Panc1 (cell line): ENCODE data around the gene SND1. TPM values are rescaled to one million over a fixed set of nuclear protein-coding genes. Genes with fewer than 3 reads are reported as not detected.

Experiments
- ATAC-seq: fragments of 200-7000 bp; cut with Tn5 transposase; 2 replicates; pipeline ENCODE4 v1.9.1; 2020; ENCODE audit warnings: mild to moderate bottlenecking, moderate library complexity
- BruUV-seq: library from RNA; stranded (reverse); fragments of 400-500 nt; replicated peaks from 2 replicates; lab custom pipeline; 2021; lab: Mats Ljungman, UMichigan
- CTCF ChIA-PET: fragments of 300-600 bp; sonication (Branson Sonifier 250); formaldehyde crosslinking; loops from one replicate; lab custom pipeline; 2022; ENCODE audit warnings: antibody characterized with exemption; lab: Charles Lee
- POLR2A ChIA-PET: fragments of 300-600 bp; sonication (Branson Sonifier 250); formaldehyde crosslinking; loops from one replicate; lab custom pipeline; 2022; ENCODE audit warnings: antibody characterized with exemption; lab: Charles Lee
- DNase-seq: peaks from one replicate; pipeline ENCODE4 v3.0.0-alpha.2; 2010; ENCODE audit warnings: low read depth, low spot score
- H3K27ac ChIP-seq: 2 replicates; pipeline ENCODE4 v1.5.1; 2011; ENCODE audit warnings: mild to moderate bottlenecking, low read length, inconsistent platforms
- H3K27me3 ChIP-seq: fragments of 200-500 bp; sonication (Bioruptor generic); 2 replicates; pipeline ENCODE4 v1.6.0; 2014; ENCODE audit warnings: low read length, inconsistent platforms; ENCODE audit not compliant: control insufficient read depth, insufficient read depth
- H3K36me3 ChIP-seq: fragments of 200-500 bp; sonication (Bioruptor generic); 2 replicates; pipeline ENCODE4 v1.5.1; 2014; ENCODE audit warnings: inconsistent platforms, mild to moderate bottlenecking, low read length, moderate library complexity; ENCODE audit not compliant: control insufficient read depth, insufficient read depth
- H3K4me1 ChIP-seq: 2 replicates; pipeline ENCODE4 v1.5.1; 2011; ENCODE audit warnings: inconsistent platforms, mild to moderate bottlenecking, low read length, moderate library complexity; ENCODE audit not compliant: control insufficient read depth, insufficient read depth
- H3K4me3 ChIP-seq, 2 experiments: 2 replicates each; pipeline ENCODE4 v1.5.1; 2011 to 2012; ENCODE audit warnings: low read depth in 2 of 2, low read length in 2 of 2, mild to moderate bottlenecking in 2 of 2, inconsistent platforms in 1 of 2, moderate library complexity in 1 of 2
- H3K9me3 ChIP-seq: fragments of 200-500 bp; sonication (Bioruptor generic); 2 replicates; pipeline ENCODE4 v1.5.1; 2014; ENCODE audit warnings: low read depth, mild to moderate bottlenecking, inconsistent platforms, low read length, moderate library complexity; ENCODE audit not compliant: control insufficient read depth, insufficient read depth
- POLR2AphosphoS5 ChIP-seq: IDR thresholded peaks from 2 replicates; pipeline ENCODE4 v1.6.1; 2012; ENCODE audit warnings: mild to moderate bottlenecking, low read depth, low read length, moderate library complexity
- SIN3A ChIP-seq: IDR thresholded peaks from 2 replicates; pipeline ENCODE4 v1.6.1; 2012; ENCODE audit warnings: low read depth, mild to moderate bottlenecking, low read length, moderate library complexity, borderline replicate concordance; ENCODE audit not compliant: insufficient read depth
- TCF7L2 ChIP-seq: IDR thresholded peaks from 2 replicates; pipeline ENCODE4 v1.6.1; 2011; ENCODE audit warnings: mild to moderate bottlenecking, low read depth, low read length, inconsistent platforms
- in situ Hi-C: cut with HindIII; loops from 2 replicates; pipeline ENCODE4 v1.10.0; 2016; ENCODE audit warnings: low sequenced_read_pairs, low pct_unique_long_range_greater_than_20kb
- intact Hi-C: fragments of 100-400 bp; cut with micrococcal nuclease; formaldehyde crosslinking; loops from one replicate; pipeline ENCODE4 v1.10.0; 2022; ENCODE audit not compliant: unreplicated experiment
- total RNA-seq: library from RNA; stranded (reverse); gene quantifications from one replicate; pipeline ENCODE4 v1.2.1, GENCODE V29; 2021; ENCODE audit not compliant: unreplicated experiment
- TF ChIP-seq, protein P1 (sequence below): fragments of 450-650 bp; IDR thresholded peaks from 2 replicates; pipeline ENCODE4 v1.5.1; 2017; ENCODE audit warnings: mild to moderate bottlenecking
- TF ChIP-seq, protein P2 (sequence below), 2 experiments: IDR thresholded peaks; 2 replicates each; pipeline ENCODE4 v1.6.1; 2011 to 2012; ENCODE audit warnings: low read depth in 2 of 2, control low read depth in 1 of 2, low read length in 1 of 2, mild to moderate bottlenecking in 1 of 2, moderate library complexity in 1 of 2; ENCODE audit not compliant: insufficient read depth in 1 of 2

The SND1 gene
- total RNA-seq, 1 experiment from 2014 or later: 176 TPM

DNA sequence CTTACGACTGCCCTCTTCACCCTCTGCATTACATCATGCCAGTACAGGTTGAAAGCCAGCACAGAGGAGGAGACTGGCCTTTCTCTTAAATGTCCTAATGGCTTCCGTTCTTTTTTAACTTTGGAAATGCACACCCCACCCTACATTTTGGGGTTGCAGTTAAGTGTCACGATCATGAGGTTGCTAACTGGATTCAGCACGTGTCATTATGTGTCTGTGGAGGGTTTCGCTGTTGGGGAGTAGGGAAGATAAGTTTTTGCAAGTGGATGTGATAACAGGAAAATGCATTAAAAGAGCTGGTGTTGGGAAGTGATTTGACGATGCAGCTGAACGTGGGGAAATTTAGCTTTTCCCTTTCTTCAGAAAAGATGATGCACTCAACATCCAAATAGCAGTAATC, 243.4 kb downstream of the SND1 start:
- TF ChIP-seq, protein P1, sequence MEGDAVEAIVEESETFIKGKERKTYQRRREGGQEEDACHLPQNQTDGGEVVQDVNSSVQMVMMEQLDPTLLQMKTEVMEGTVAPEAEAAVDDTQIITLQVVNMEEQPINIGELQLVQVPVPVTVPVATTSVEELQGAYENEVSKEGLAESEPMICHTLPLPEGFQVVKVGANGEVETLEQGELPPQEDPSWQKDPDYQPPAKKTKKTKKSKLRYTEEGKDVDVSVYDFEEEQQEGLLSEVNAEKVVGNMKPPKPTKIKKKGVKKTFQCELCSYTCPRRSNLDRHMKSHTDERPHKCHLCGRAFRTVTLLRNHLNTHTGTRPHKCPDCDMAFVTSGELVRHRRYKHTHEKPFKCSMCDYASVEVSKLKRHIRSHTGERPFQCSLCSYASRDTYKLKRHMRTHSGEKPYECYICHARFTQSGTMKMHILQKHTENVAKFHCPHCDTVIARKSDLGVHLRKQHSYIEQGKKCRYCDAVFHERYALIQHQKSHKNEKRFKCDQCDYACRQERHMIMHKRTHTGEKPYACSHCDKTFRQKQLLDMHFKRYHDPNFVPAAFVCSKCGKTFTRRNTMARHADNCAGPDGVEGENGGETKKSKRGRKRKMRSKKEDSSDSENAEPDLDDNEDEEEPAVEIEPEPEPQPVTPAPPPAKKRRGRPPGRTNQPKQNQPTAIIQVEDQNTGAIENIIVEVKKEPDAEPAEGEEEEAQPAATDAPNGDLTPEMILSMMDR: no peak
- TF ChIP-seq POLR2AphosphoS5: no peak
- TF ChIP-seq SIN3A: no peak
- TF ChIP-seq TCF7L2: no peak
- TF ChIP-seq, protein P2, sequence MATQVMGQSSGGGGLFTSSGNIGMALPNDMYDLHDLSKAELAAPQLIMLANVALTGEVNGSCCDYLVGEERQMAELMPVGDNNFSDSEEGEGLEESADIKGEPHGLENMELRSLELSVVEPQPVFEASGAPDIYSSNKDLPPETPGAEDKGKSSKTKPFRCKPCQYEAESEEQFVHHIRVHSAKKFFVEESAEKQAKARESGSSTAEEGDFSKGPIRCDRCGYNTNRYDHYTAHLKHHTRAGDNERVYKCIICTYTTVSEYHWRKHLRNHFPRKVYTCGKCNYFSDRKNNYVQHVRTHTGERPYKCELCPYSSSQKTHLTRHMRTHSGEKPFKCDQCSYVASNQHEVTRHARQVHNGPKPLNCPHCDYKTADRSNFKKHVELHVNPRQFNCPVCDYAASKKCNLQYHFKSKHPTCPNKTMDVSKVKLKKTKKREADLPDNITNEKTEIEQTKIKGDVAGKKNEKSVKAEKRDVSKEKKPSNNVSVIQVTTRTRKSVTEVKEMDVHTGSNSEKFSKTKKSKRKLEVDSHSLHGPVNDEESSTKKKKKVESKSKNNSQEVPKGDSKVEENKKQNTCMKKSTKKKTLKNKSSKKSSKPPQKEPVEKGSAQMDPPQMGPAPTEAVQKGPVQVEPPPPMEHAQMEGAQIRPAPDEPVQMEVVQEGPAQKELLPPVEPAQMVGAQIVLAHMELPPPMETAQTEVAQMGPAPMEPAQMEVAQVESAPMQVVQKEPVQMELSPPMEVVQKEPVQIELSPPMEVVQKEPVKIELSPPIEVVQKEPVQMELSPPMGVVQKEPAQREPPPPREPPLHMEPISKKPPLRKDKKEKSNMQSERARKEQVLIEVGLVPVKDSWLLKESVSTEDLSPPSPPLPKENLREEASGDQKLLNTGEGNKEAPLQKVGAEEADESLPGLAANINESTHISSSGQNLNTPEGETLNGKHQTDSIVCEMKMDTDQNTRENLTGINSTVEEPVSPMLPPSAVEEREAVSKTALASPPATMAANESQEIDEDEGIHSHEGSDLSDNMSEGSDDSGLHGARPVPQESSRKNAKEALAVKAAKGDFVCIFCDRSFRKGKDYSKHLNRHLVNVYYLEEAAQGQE (IDR thresholded peaks at IDR 0.05; ENCODE audit: insufficient read depth in 1 of 2, low read depth in 2 of 2, low read length in 1 of 2): no peak
- Histone ChIP-seq H3K4me3 (no peak overlapping the region), H3K27ac (no peak overlapping the region), H3K36me3 (no peaks in the 10 kb centered on the region), H3K4me1 (no peaks in the 10 kb centered on the region), H3K9me3 (no peaks in the 10 kb centered on the region), H3K27me3 (no peaks in the 10 kb centered on the region)
- ATAC-seq: no peak
- intact Hi-C loops: no loop called here
- CTCF ChIA-PET: no interaction called here
- no peak for DNase-seq
- in situ Hi-C loops: no loop called here
- BruUV-seq: no TSS peak
- POLR2A ChIA-PET: interaction anchor here (0.6 kb wide), 1 partner anchor 15 kb away, joined by 3 read pairs; no protein-coding TSS in a partner anchor

DNA sequence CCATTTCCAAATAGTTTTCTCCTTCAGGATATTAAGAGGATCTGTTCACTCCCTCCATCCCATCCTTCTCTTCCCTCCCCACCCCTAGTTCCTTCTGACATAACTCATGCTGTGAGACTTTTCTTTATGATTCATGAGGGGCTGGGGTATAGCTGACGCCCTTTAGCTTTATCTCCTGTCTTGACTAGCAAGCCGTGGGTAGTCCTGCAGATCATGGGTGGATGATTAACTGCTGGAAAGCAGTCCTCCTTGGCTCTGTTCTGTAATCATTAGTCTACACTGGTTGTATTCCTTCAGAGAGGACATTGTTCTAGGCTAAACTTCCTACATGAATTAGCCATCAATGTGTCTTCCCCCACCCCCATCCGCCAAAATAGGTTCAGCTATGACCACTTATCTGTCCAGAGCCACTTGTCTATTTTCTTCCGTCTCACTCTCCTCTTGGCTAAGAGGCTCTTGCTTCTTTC, 243.9 kb downstream of the SND1 start:
- H3K27me3 ChIP-seq: no peaks in the 10 kb centered on the region
- no TSS peak for BruUV-seq
- H3K36me3 ChIP-seq: no peaks in the 10 kb centered on the region
- H3K27ac ChIP-seq: no peak overlapping the region
- CTCF ChIA-PET: no interaction called here
- in situ Hi-C loops: no loop called here
- no peaks in the 10 kb centered on the region for H3K9me3 ChIP-seq
- H3K4me1 ChIP-seq: no peaks in the 10 kb centered on the region
- H3K4me3 ChIP-seq: no peak overlapping the region
- intact Hi-C loops: no loop called here
- no peak for DNase-seq
- TF ChIP-seq TCF7L2: no peak
- TF ChIP-seq SIN3A: no peak
- TF ChIP-seq POLR2AphosphoS5: no peak
- TF ChIP-seq, protein P2 (IDR thresholded peaks at IDR 0.05; ENCODE audit: insufficient read depth in 1 of 2, low read depth in 2 of 2, low read length in 1 of 2): no peak
- TF ChIP-seq, protein P1: no peak
- POLR2A ChIA-PET: interaction anchor here (0.6 kb wide), 1 partner anchor 15 kb away, joined by 3 read pairs; no protein-coding TSS in a partner anchor
- ATAC-seq: no peak
